Activated CD8-positive, alpha-beta memory T cell treated with anti-CD3 and anti-CD28 coated beads for 24 hours (primary cell): ENCODE data around the gene PLPPR3.

Experiments used
- DNase-seq: peaks from one replicate; pipeline ENCODE4 v3.0.0-alpha.2; 2020

The PLPPR3 gene

GRCh38 chr19:795073-795611 lies 26.6 kb downstream of the PLPPR3 start:
- no peak for DNase-seq

GRCh38 chr19:793806-794205 lies 27.9 kb downstream of the PLPPR3 start:
- DNase-seq = no peak

GRCh38 chr19:792306-792885 lies 29.4 kb downstream of the PLPPR3 start:
- no peak for DNase-seq

- DNase-seq = no peak
These were observed 30.0 kb downstream of the PLPPR3 start for GRCh38 chr19:791567-792305.

GRCh38 chr19:791007-791566 lies 30.7 kb downstream of the PLPPR3 start:
- DNase-seq = no peak

- DNase-seq = no peak
These were observed 32.1 kb downstream of the PLPPR3 start for GRCh38 chr19:789701-790060.

- no peak for DNase-seq
These were observed 32.6 kb downstream of the PLPPR3 start for GRCh38 chr19:788983-789700.

- no peak for DNase-seq
These were observed 33.1 kb downstream of the PLPPR3 start for GRCh38 chr19:788686-788982.

GRCh38 chr19:787536-787935 lies 34.2 kb downstream of the PLPPR3 start:
- no peak for DNase-seq

- no peak for DNase-seq
These were observed 37.2 kb downstream of the PLPPR3 start for GRCh38 chr19:784541-784940.

GRCh38 chr19:782878-783668 lies 38.7 kb downstream of the PLPPR3 start:
- DNase-seq = no peak

- no peak for DNase-seq
These were observed 39.4 kb downstream of the PLPPR3 start for GRCh38 chr19:782185-782877.

- no peak for DNase-seq
These were observed 40.0 kb downstream of the PLPPR3 start for GRCh38 chr19:781800-782184.

- no peak for DNase-seq
These were observed 40.8 kb downstream of the PLPPR3 start for GRCh38 chr19:780935-781334.

- no peak for DNase-seq
These were observed 42.7 kb downstream of the PLPPR3 start for GRCh38 chr19:778910-779653.

- DNase-seq = no peak
These were observed 45.2 kb downstream of the PLPPR3 start for GRCh38 chr19:776549-776948.

GRCh38 chr19:772730-773436 lies 48.9 kb downstream of the PLPPR3 start:
- no peak for DNase-seq

- no peak for DNase-seq
These were observed 49.7 kb downstream of the PLPPR3 start for GRCh38 chr19:772063-772462.

- no peak for DNase-seq
These were observed 50.4 kb downstream of the PLPPR3 start for GRCh38 chr19:771332-771785.

- DNase-seq = no peak
These were observed 52.1 kb downstream of the PLPPR3 start for GRCh38 chr19:769616-770015.

GRCh38 chr19:768424-768823 lies 53.3 kb downstream of the PLPPR3 start:
- DNase-seq = no peak
